ENCODE data around the gene FOXN3.
A peak's percentile ranks its signal among the peaks of the same experiment; 100 is the strongest.

FOXN3 gene

DNA sequence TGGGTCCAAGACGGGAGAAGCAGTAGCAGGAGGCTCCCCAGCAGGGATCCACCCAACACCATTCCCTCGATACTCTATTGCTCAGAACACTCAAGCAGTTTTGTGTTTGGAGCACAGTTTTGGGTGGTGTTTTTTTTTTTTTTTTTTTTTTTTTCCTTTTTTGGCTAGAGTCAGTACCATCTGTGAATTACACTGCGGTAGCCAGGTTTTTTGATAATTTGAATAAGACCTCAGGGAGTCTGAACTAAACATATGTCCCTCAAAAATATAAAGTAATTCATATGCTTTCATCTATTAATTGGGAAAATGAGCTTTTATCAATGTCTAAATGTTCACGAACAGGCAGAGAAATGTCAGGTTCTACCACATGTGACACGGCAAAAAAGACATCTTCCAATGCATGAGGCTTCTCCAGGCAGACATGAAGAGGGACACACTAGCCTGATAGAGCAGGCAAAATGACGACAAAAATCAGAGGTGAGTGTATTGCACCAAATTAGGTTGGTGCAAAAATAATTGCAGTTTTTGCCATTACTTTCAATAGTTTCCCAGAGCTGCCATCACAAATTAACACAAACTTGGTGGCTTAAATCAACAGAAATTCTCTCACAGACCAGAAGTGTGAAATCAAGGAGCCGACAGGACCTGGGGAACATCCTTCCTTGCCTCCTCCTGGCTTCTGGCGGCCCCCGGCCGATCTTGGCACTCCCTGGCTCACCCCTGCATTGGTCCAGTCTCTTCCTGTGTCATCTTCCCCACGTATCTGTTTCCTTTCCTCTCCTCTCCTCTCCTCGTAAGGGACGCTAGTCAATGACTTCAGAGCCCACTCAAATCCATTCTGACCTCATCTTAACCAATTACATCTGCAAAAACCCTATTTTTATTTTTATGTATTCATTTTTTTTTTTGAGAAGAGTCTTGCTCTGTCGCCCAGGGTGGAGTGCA, 33.9 kb downstream of the FOXN3 start:
- no peak for DNase-seq (ENCODE audit: low read depth)

DNA sequence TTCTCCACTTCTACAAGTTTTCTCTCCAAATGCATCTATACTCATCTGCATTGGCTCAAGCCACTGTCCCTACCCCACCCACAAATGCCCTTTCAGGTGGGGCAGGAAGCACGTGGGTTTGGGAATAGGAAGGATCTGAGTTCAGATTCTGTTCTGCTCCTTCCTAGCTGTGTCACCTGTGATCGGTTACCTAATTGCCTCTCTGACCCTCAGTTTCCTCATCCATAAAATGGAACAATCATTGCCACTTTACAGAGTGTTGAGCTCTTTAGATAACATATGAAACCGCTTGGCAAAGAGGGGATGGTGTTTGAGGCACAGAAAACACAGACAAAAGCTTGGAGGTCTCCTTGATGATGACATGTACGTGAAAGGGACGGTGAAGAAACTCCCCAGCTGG, 34.5 kb downstream of the FOXN3 start:
- DNase-seq (ENCODE audit: low read depth), result no peak

DNA sequence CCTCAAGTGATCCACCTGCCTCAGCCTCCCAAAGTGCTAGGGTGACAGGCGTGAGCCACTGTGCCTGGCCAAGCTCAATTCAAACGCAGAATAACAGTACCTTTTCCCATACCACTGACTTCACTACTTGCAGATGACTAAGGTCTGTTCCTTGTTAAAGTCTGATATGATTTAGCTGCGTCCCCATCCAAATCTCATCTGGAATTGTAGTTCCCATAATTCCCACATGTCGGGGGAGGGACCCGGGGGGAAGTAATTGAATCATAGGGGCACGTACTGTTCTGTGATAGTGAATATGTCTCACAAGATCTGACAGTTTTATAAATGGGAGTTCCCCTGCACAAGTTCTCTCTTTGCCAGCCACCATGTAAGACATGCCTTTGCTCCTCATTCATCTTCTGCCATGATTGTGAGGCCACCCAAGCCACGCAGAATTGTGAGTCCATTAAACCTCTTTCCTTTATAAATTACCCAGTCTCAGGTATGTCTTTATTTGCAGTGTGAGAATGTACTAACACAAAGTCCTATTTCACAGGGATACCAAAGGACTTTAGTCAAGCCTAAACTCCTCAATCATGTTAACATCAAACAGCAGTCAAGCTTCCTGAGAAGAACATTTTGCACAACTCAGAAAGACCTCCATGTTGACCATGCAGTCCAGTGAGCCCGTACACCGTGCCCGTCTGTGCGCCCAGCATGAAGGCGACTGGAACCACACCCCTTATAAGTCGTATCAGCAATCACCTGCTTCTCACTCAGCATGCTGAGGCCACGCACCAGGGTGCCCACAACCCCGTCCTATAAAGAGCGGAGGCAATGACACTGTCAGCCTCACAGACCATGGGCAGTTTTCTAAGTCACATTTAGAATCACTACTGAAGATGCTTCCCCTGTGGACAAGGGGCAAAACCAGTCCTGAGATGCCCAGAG, 36.9 kb downstream of the FOXN3 start:
- no peak for DNase-seq (ENCODE audit: low read depth)

DNA sequence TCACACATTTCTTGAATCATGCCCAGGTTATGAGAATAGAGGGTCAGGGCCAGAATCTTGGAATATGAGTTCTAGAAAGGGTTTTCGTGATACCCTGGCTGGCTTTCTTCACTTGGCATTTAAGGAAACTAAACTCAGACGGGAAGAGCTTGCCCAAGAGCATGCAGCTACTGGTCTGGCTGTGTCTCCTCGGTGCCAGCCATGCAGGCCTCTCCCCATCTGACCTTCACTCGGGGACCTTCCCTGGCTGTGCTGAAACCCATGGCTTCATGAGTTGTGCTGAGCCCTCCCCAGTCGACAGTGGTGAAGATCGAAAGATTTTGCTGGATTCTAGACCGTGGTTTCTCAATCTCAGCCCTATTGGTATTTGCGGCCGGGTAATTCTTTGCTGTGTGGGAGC, 38.0 kb downstream of the FOXN3 start:
- DNase-seq (ENCODE audit: low read depth), result no peak

DNA sequence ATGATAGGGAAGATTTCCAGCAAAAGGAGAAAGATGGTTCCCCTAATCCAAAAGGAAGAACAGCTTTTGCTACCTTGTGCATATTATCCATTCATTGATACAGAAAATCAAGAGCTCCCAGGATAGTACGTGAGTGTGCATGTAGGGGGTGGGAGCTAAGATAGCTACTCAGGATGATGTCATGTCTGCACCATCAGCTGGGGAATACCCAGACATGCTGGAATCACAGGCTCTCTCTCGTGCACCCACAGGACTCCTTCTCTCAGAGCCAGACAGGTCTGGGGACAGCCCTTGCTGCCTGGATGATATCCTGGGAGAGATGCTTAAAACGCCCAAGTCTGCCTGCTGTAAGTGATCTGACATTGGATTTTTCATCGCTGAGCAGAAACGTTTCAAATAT, 38.9 kb downstream of the FOXN3 start:
- DNase-seq (ENCODE audit: low read depth), result no peak

DNA sequence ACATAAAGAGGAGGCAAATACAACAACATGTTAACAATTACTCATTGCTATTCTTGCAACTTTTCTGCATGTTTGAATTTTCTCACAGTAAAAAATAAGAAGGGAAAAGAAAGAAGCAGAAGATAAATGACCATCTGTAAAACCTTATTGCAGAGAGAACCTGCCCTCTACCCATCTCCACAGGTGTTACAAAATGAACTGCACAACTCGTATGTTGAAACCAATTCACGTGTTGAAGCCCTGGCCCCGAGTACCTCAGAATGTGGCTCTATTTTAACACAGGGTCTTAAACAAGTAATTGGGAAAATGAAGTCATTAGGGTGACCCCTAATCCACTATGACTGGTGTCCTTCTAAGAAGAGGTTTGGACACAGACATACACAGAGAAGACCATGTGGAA, 39.5 kb downstream of the FOXN3 start:
- DNase-seq (ENCODE audit: low read depth), result no peak

DNA sequence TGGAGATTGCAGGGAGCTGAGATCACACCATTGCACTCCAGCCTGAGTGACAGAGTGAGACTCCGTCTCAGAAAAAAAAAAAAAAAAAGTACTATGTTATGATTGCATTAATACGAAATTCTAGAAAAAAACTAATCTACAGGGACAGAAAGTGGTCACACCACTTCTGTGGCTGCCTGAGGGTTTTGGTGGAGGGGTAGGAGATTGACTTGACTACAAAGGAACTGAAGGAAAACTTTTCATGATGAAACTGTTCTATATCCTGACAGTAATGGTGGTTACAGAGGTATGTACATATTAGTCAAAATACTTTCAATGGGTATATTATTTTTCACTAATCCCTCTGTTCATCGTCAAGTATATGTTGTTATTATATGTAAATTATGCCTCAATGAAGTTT, 42.1 kb downstream of the FOXN3 start:
- DNase-seq (ENCODE audit: low read depth), result no peak

DNA sequence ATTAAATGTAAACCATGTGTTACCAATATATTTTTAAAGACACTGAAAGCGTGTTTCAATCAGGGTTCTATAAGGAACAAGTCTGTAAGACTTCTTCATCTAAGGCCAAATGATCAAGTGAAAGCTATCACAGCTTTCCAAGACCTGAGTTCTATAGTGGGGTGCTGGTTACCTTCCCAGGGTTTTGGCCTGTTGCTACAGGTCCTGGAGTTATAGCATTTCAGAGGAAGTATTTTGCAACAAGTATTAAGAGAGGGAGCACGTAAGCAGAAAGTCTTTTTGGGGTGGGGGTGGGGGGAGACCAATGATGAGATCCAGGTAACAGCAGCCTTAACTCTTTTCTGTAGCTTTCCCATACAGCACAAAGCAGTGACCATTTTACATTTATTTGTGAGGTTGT, 43.8 kb downstream of the FOXN3 start:
- DNase-seq (ENCODE audit: low read depth), result no peak

DNA sequence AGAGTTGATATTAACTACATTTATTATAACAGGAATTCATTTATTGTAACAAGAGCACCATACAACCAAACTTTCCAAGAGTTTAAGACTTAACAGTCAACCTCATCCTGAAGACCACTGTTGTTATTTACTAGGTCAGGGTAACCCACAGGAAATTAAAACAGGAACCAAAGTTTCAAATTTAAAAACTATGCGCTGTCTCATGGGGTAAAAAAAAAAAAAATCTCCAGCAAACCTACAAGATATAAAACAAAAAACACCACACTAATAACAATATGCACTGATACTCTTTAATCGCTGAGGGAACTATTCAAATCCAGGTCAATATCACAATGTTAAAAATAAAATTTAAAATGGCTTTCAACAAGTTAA, 44.5 kb downstream of the FOXN3 start:
- DNase-seq (ENCODE audit: low read depth), result no peak

DNA sequence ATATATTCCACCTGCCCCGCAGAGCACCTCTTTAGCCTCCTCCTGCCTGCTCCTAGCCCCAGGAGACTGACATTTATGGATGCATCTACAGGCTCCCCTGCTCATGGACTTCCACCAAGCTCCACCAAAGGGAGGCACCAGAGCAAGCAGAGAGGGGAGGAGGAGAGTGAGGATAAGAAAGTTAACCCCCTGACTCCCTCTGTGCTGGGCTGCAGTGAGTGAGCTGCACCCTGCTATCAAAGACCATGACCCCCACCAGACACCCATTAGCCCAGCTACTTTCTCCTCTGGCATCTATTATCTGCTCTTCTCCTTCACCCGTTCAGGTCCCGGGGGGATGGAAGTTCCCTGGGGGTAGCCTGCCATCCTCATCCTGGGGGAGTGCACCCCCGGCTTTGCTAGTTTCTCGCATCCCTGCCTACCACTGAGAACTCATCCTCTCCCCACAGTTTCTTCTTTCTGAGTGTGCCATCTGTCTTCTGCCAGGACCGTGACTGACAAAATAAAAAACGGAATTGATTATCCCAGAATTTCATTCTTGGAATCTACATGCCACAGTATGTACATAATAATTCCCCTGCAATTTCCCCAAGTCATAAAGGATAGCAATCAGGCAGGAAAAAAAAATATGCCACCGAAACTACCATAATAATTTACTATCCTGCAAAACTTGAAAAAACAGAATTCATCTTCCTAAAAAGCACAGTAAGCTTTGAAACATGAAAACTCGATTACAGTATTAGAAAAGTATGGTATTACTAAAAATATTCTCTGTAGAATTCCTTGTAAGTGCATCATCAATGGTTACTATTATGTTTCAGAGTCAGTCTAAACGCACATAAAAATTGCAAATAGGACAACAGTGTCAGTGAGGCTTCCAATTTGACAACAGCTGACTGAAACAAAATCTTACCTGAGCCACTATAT, 45.2 kb downstream of the FOXN3 start:
- no peak for DNase-seq (ENCODE audit: low read depth)

DNA sequence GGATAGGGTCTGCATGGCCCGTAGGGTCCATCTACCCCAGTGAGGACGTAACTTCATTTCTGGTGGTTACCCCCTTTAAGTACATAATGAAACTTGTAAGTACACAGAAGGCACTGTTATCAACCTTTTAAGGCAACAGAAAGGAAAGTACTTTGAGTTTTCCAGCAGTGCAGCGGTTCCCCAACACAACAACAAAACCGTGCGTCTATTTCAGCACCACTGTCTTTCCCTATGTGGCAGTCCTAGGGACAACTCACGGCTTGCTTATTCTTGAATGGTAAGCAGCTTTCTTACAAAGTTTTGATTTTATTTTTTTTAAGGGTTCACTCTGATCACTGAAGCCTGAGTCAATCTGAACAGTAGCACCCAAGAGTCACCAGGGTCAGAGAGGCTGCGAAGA, 46.3 kb downstream of the FOXN3 start:
- DNase-seq (ENCODE audit: low read depth), result no peak

DNA sequence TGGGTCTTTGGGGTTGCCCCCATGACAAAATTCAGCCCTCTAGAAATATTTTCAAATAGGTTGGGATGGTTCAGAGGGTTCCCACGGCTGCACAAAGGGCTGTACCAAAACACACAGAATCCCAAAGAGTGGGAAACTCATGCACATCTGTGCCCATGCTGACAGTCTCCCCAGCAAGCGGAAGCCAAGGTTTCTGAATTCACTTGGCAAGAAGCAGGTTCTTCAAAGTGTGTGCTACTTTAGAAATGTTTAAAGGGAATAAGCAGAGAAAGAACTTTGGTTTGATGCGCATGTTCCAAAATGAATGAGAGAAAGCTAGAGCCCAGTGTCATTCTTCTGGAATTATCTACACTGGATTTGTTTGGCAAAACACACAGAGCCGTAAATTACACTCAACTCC, 46.7 kb downstream of the FOXN3 start:
- DNase-seq (ENCODE audit: low read depth), result no peak

DNA sequence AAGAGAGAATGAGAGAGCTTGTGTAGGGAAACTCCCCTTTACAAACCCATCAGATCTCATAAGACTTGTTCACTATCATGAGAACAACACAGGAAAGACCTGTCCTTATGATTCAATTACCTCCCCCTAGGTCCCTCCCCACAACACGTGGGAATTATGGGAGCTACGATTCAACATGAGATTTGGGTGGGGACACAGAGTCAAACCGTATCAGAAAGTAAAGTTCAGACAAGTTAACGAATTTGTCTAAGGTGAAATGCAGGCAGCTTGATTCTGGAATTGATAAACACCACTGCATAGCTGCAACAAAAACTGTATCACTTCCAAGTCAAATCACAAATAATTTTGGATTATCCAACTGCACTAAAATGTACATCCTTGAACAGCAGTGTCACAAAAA, 47.4 kb downstream of the FOXN3 start:
- no peak for DNase-seq (ENCODE audit: low read depth)

DNA sequence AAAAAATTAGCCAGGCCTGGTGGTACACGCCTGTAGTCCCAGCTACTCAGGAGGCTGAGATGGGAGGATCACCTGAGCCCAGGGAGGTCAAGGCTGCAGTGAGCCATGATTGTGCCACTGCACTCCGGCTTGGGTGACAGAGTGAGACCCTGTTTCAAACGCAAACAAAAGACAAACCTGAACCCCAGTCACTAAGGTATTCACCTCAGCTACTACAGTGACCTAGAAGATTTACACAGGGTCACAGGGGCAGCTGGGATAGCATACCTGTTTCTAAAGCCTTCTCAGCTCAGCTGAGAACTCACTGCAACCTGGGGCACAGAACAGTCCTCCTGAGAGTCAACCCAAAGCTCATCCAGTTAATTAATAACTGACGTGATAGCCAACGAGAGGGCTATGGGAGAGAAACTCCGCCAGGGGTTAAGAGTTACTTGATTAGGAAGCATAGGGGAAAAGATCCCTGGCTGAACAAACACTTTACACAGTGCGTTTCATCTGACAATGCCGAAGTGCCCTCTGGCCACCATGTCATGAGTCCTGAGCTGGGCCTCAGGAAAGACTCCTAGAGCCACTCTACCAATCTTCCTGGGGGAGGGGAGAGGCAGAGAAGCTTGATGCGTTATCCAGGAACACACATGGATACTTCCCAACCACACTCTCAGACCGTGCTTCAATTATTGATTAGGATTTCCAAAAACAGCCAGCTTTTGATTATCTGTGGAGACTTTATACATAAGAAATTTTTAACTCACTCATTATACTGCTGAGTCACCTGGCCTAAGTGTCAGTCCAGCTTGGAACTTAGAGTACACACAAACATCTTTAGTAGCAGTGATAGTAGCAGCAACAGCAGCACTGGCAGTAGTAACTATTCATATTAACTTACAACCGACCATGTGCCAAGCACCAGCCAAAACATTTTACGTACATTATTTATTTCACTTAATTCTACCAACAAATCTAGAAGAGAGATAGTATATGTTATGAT, 48.2 kb downstream of the FOXN3 start:
- no peak for DNase-seq (ENCODE audit: low read depth)

DNA sequence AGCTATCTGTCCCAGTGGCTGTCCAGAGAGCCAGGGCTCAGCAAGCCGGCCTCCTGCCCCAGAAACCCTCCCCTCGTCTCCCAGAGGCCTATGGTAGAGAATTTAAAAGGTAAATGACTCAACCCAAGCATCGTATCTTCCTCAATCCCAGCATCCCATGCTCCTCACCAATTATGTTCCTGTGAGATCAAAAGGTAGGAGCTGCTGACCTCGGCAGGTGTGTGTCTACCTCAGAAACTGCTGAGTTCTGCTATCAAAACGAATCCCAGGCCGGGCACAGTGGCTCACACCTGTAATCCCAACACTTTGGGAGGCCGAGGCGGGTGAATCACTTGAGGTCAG, 49.3 kb downstream of the FOXN3 start:
- no peak for DNase-seq (ENCODE audit: low read depth)

DNA sequence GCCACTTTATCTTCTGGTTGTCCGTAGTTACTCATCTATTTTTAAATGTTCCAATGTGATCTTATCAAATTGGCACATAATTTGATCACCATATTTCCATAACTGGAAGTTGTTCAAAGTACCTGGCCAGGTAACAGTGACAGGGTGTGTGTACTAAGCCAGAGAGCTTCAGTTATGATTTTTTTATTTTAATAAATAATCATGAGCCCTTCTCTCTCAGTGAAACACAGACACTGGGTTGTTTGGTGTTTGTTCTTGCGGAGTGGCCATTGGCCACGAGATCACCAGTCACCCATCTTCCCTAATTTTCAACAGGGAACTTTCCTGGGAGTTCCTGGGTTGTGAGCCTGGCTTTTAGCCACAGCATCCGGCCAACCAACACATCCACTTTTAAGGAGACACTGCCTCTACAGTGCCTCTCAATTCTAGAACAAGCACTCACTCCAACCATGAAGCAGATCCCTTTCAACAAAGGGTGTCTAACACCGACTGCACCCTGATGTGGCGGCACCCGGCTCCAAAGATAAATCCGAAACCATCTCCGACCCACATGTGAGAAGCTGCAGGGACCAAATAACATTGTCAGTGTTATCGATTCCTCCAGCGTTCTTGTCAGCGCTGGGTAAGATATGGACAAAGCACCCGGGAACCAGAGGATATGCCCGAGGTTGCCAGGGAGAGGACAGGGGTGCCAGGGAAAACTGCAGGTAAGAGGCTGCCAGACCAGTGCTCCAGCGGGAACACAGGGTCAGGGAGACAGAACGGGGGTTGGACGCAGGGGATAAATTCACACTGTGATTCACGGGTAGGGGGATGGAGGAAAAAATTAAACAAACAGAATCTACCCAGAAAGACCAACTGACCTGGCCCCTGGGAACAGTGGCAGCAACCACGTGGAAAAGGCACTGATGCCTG, 49.9 kb downstream of the FOXN3 start:
- no peak for DNase-seq (ENCODE audit: low read depth)

DNA sequence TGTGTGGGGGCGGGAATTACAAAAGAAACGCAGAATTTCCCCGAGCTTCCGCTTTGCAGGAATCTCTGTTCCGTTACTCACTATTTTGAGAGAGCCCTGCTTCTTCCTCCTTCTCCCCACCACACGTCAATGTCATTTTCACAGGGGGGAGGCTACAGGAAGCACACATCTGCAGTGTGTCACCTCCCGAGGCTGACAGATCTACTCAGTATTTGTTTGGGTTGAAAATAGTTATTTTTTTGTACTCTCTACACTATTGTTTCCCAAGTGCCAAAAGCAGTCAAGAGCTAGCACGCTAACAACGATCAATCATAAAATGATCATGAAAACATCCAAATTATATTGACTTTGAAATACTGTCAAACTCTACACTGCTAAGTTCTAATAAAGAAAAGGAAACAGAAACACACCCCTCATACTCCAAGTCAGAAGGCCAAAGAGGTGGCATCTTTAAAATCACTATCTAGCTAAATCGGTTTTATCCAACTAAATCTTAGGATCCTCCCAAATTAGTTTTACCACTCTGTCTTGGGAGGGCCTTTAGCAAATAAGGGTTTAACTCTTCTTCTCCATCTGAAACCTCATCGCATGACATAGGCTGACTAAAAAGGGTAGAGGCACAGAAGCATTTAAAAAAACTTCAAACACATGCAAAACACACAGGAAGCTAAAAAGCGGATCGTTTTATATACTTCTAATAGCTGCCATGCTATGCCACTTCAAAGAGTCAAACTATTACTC, 51.8 kb downstream of the FOXN3 start:
- DNase-seq (ENCODE audit: low read depth), result peak; percentile 17

DNA sequence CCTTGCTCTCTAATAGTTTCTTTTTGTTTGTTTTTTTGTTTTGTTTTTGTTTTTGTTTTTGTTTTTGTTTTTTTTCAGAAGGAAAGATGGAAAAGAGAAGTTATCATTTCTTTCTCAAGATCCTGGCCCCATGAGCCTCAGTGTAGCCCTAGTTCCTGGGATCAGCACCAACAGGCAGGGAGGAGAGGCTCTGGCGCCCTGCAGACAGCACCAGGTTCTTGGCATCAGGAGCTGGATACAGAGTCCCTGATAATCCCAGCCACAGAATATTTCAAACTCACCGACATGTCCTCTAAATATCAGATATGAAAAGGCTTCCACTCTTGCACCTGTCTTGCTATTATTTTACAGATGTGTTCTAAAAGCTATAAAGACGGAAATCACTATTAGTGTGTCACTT, 52.7 kb downstream of the FOXN3 start:
- no peak for DNase-seq (ENCODE audit: low read depth)

DNA sequence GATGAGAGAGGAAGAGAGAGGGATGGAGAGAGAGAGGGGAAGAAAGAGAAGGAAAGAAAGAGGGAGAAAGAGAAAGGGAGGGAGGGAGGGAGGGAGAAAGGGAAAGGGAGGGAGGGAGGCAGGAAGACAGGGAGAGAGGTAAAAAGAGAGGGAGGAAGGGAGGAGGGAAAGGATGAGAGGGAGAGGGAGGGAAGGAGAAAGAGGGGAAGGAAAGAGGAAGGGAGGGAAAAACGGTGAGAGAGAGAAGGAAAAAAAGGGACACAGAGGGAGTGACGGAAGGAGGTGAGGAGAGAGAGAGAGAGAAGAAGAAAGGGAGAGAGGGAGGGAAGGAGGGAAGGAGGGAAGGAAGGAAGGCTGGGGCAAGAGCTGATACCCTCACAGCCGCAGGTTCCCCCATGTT, 56.8 kb downstream of the FOXN3 start:
- no peak for DNase-seq (ENCODE audit: low read depth)
